Motor neuron (in vitro differentiated cells): Measurements from ENCODE around the gene REXO4. TPM values are rescaled to one million over a fixed set of nuclear protein-coding genes. Genes with fewer than 3 reads are reported as not detected.

Source experiments
- ATAC-seq, 8 experiments: fragments of 200-7000 bp; cut with Tn5 transposase; replicated peaks in 6 of 8; 2 replicates each; pipeline ENCODE4 v1.8.0; 2021; ENCODE audit warnings: mild to moderate bottlenecking in 8 of 8, moderate library complexity in 8 of 8
- H3K27ac ChIP-seq, 2 donors: fragments of 250-450 bp; sonication (Bioruptor Pico); 2 replicates each; pipeline ENCODE4 v1.9.0; 2021; ENCODE audit warnings: antibody characterized with exemption in 2 of 2, mild to moderate bottlenecking in 2 of 2, moderate library complexity in 1 of 2
- H3K4me1 ChIP-seq, 2 donors: fragments of 250-450 bp; sonication (Bioruptor Pico); replicated peaks in 1 of 2; 2 replicates each; pipeline ENCODE4 v1.6.1; 2021; ENCODE audit warnings: antibody characterized with exemption in 2 of 2, mild to moderate bottlenecking in 2 of 2, moderate library complexity in 1 of 2
- H3K4me3 ChIP-seq, 5 donors: fragments of 250-450 bp; sonication (Bioruptor Pico); 2 replicates each; pipeline ENCODE4 v1.9.0; 2021; ENCODE audit warnings: antibody characterized with exemption in 5 of 5, mild to moderate bottlenecking in 5 of 5, moderate library complexity in 4 of 5
- WGBS, 10 experiments: fragments of 450-650 bp; shearing (Covaris generic); methylation state at CpG; one replicate each; pipeline ENCODE4 v1.0.0; 2022; 5-methylcytosine and 5-hydroxymethylcytosine counted together
- in situ Hi-C, 9 experiments: fragments of 400-800 bp; cut with MboI; loops; one replicate each; pipeline ENCODE4 v1.15.0; 2021; ENCODE audit warnings: low sequenced_read_pairs in 9 of 9, low pct_unique_long_range_greater_than_20kb in 2 of 9; ENCODE audit not compliant: unreplicated experiment in 9 of 9
- total RNA-seq, 8 experiments: library from RNA; unstranded; fragments of 300-600 nt; gene quantifications; 2 replicates each; pipeline versions ENCODE4 v1.2.3 to v1.2.4, GENCODE V29; 2022

The REXO4 gene
- total RNA-seq, 8 experiments from 2014 or later: 23.1 to 34.3 (median 24.5) TPM

GRCh38 chr9:133375724-133376654, 41.8 kb downstream of the REXO4 start, which contains the start of the genes STKLD1 and SURF4:
Gene STKLD1 (plus strand): TSS chr9:133376366. CDS start chr9:133376474, 108 bp downstream.
Gene SURF4 (minus strand): TSS chr9:133376060. CDS start chr9:133375969, 91 bp downstream.
- ATAC-seq: peak; percentile 85 to 95 (median 92)
- peaks cover 9 to 13% of the 10 kb centered on the region in 2 donors for H3K4me1 ChIP-seq
- in situ Hi-C loops: no loop called here
- peak within 1 kb of the TSS; percentile 79 to 96 (median 86) for H3K4me3 ChIP-seq
- no CpG with 5 or more reads among the region's 120 CpGs for WGBS, 10 experiments
- peak within 1 kb of the TSS; percentile 94 to 99 for H3K27ac ChIP-seq

- peak overlapping the region; percentile 94 to 99 for H3K27ac ChIP-seq
- peak overlapping the region; percentile 79 to 96 (median 86) for H3K4me3 ChIP-seq
- peaks cover 9 to 13% of the 10 kb centered on the region in 2 donors for H3K4me1 ChIP-seq
- in situ Hi-C loops: no loop called here
- peak in 6 of 8 experiments; percentile 0 to 19 (median 0) for ATAC-seq
- 0 to 8% (median 3%) methylated on average over 1 to 4 of the region's 39 CpGs; no CpG with 5 or more reads in 6 of the 10 experiments for WGBS, 10 experiments
Observed at GRCh38 chr9:133375116-133375723, 42.6 kb downstream of the REXO4 start.

DNA sequence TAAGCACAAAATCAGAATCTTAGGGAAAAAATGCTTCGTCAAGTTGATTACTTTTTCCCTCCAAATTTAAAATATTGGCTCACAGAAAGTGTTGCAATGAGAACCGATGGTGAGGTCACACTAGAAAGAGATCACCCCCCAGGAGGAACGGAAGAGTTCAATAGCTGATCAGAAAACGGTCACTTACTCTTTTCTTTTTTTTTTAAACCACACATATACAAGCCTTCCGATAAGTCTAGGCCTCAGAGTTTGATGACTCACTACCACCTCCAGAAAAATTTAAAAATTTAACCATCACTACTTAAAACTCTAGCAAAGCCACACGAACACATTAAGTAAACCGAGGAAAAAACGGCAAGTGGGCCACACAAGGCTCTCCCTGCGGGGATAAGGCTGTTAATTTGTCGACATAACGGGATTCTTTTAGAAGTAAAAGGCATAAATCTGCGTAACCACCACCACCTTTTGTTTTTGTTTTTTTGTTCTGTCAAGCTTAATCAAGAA, 43.1 kb downstream of the REXO4 start:
- in situ Hi-C loops: no loop called here
- Histone ChIP-seq H3K4me3 (peak overlapping the region; percentile 79 to 96 (median 86)), H3K27ac (peak overlapping the region; percentile 94 to 99), H3K4me1 (peaks cover 9 to 13% of the 10 kb centered on the region in 2 donors)
- ATAC-seq: peak in 1 of 8 experiments; percentile 5
- WGBS, 10 experiments: 1 to 58% (median 20%) methylated on average over 3 to 11 of the region's 12 CpGs

GRCh38 chr9:133372144-133372543, 45.7 kb downstream of the REXO4 start:
- peaks cover 9 to 15% of the 10 kb centered on the region in 2 donors for H3K4me1 ChIP-seq
- 6 to 97% (median 83%) methylated on average over 2 to 5 of the region's 7 CpGs; no CpG with 5 or more reads in 6 of the 10 experiments for WGBS, 10 experiments
- in situ Hi-C loops: no loop called here
- no peak overlapping the region for H3K4me3 ChIP-seq
- ATAC-seq: no peak
- no peak overlapping the region for H3K27ac ChIP-seq

DNA sequence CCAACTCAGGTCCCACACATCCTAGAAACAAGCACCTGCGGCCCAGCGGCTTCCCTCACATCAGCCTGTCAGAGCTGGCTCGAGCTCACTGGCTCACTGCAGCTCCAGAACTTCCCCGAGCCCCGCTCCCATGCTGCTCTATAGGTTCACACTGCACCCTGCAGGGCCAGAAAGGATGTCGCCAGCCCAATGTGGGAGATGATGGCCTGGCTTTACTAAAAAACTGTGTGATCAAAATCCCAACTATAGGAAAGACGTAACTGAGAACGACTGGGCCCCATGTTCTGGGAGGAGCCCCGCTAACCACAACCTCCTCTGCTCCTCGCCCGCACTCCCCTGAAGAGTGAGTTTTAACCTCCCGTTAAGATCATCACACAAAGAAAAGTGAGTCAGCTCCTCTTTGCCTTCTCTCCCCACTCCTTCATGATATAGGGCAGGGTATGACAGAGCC, 46.5 kb downstream of the REXO4 start:
- H3K4me3 ChIP-seq: no peak overlapping the region
- no peak overlapping the region for H3K27ac ChIP-seq
- ATAC-seq: no peak
- in situ Hi-C loops: no loop called here
- peaks cover 9 to 11% of the 10 kb centered on the region in 2 donors for H3K4me1 ChIP-seq
- WGBS, 10 experiments: 61 to 94% (median 80%) methylated on average over 1 to 5 of the region's 12 CpGs; no CpG with 5 or more reads in 5 of the 10 experiments

DNA sequence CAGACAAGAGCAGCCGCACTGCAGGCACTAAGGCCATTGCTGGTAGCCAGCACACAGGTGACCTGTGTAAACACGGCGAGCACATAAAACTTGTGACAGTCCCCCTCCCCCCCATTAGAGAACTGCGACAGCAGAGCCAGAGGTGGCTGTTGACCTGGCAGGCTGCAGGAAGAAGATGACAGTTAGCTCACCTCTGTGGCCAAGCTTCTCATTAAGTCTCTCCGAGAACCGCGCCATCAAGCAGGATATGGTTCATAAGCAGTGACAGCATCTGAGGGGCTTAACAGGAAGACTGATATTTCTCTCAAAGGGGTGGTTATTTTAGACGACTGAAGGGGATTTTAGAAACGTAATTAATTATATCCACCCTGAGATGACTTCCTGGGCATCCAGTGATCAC, 47.1 kb downstream of the REXO4 start:
- no peak for ATAC-seq
- in situ Hi-C loops: no loop called here
- no peak overlapping the region for H3K27ac ChIP-seq
- WGBS, 10 experiments: 60 to 100% (median 84%) methylated on average over 1 to 5 of the region's 9 CpGs; no CpG with 5 or more reads in 3 of the 10 experiments
- no peak overlapping the region for H3K4me3 ChIP-seq
- peaks cover 9 to 11% of the 10 kb centered on the region in 2 donors for H3K4me1 ChIP-seq

- ATAC-seq: no peak
- H3K4me1 ChIP-seq: peaks cover 9 to 11% of the 10 kb centered on the region in 2 donors
- WGBS, 10 experiments: 90 to 100% (median 100%) methylated on average over 1 to 6 of the region's 7 CpGs; no CpG with 5 or more reads in 1 of the 10 experiments
- no peak overlapping the region for H3K4me3 ChIP-seq
- H3K27ac ChIP-seq: no peak overlapping the region
- in situ Hi-C loops: loop anchor here in 1 of 9 experiments (10.0 kb wide), 1 partner anchor 115 kb away; no protein-coding TSS in a partner anchor
Observed at GRCh38 chr9:133369933-133370332, 47.9 kb downstream of the REXO4 start.

- ATAC-seq: no peak
- 60 to 100% (median 95%) methylated on average over 1 to 4 of the region's 6 CpGs; no CpG with 5 or more reads in 4 of the 10 experiments for WGBS, 10 experiments
- Histone ChIP-seq H3K27ac (no peak overlapping the region), H3K4me3 (no peak overlapping the region), H3K4me1 (peaks cover 5 to 8% of the 10 kb centered on the region in 2 donors)
- in situ Hi-C loops: loop anchor here in 1 of 9 experiments (10.0 kb wide), 1 partner anchor 115 kb away; no protein-coding TSS in a partner anchor
Observed at GRCh38 chr9:133369422-133369821, 48.4 kb downstream of the REXO4 start.

GRCh38 chr9:133368249-133368881, 49.4 kb downstream of the REXO4 start:
- H3K4me3 ChIP-seq: no peak overlapping the region
- no peak overlapping the region for H3K27ac ChIP-seq
- in situ Hi-C loops: loop anchor here in 1 of 9 experiments (10.0 kb wide), 1 partner anchor 116 kb away; no protein-coding TSS in a partner anchor
- WGBS, 10 experiments: 68 to 100% (median 93%) methylated on average over 1 to 13 of the region's 18 CpGs; no CpG with 5 or more reads in 4 of the 10 experiments
- peaks cover 0 to 2% of the 10 kb centered on the region in 2 donors for H3K4me1 ChIP-seq
- ATAC-seq: peak in 4 of 8 experiments; percentile 8 to 56 (median 22)

- peak in 2 of 8 experiments; percentile 3 to 5 for ATAC-seq
- in situ Hi-C loops: loop anchor here in 1 of 9 experiments (10.0 kb wide), 1 partner anchor 117 kb away; no protein-coding TSS in a partner anchor
- Histone ChIP-seq H3K4me3 (no peak overlapping the region), H3K27ac (no peak overlapping the region), H3K4me1 (peaks cover 0 to 2% of the 10 kb centered on the region in 2 donors)
- 78 to 100% (median 95%) methylated on average over 1 to 6 of the region's 10 CpGs; no CpG with 5 or more reads in 4 of the 10 experiments for WGBS, 10 experiments
Observed at GRCh38 chr9:133367778-133368177, 50.0 kb downstream of the REXO4 start.

- WGBS, 10 experiments: 84 to 100% (median 98%) methylated on average over 1 to 15 of the region's 22 CpGs; no CpG with 5 or more reads in 5 of the 10 experiments
- Histone ChIP-seq H3K4me3 (no peak overlapping the region), H3K27ac (no peak overlapping the region), H3K4me1 (peaks cover 0 to 2% of the 10 kb centered on the region in 2 donors)
- in situ Hi-C loops: loop anchor here in 1 of 9 experiments (10.0 kb wide), 1 partner anchor 118 kb away; no protein-coding TSS in a partner anchor
- no peak for ATAC-seq
Observed at GRCh38 chr9:133367221-133367620, 50.6 kb downstream of the REXO4 start.

DNA sequence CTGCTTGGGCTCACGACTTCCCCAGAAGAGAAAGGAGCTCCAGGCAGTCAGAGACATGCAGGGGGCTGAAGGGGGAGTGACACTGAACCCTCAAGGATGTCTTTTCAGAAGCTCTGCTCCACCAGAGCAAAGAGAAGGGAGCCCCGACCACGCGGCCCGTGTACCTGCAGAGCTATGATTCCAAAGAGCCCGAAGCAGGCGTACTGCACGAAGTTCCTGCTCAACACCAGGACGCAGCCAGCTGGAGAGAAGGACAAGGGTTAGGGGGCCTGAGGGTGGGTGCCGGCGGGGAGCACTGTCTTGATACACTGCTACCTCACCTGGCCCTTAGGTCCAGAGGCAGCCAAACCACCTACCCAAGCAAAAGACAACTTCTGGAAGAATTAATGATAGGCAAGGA, 51.4 kb downstream of the REXO4 start:
- H3K4me1 ChIP-seq: peaks cover 0 to 2% of the 10 kb centered on the region in 2 donors
- no peak overlapping the region for H3K27ac ChIP-seq
- WGBS, 10 experiments: 50 to 100% (median 80%) methylated on average over 1 of the region's 11 CpGs; no CpG with 5 or more reads in 7 of the 10 experiments
- in situ Hi-C loops: loop anchor here in 1 of 9 experiments (10.0 kb wide), 1 partner anchor 118 kb away; no protein-coding TSS in a partner anchor
- H3K4me3 ChIP-seq: no peak overlapping the region
- ATAC-seq: no peak
